Measurements from ENCODE around the gene PPP1R14C. TPM values are rescaled to one million over a fixed set of nuclear protein-coding genes. Genes with fewer than 3 reads are reported as not detected.

PPP1R14C gene, protein sequence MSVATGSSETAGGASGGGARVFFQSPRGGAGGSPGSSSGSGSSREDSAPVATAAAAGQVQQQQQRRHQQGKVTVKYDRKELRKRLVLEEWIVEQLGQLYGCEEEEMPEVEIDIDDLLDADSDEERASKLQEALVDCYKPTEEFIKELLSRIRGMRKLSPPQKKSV
- 38.1 and 58.3 TPM in 2 replicates for total RNA-seq

DNA sequence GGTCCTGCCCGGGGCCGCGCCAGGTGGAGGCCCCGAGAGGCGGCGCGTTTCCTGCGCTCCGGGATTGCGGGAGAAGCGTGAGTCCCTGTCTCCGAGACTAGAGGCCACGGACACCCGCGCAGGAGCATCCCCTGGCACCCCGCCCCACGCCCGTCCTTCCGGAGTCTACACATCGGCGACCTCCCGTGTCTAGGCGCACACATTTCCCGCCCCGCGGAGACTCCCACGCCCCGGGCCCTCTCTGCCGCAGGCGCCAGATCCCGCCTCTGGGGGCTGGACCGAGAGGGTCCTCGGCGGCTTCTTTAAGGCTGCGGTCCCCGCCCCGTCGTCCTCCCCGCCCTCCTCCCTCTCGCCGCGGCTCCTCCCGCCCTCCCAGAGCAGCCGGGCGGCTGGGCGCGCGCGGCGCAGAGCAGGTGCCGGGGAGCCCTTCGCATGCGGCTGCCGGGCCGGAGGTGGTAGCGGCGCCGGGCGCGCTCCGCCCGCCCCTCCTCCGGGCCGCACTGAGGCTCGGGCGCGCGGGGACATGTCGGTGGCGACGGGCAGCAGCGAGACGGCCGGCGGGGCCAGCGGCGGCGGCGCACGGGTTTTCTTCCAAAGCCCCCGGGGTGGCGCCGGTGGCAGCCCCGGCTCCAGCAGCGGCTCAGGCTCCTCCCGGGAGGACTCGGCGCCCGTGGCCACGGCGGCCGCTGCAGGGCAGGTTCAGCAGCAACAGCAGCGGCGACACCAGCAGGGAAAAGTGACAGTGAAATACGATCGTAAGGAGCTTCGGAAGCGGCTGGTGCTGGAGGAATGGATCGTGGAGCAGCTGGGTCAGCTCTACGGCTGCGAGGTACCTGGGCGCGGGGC is at the start of gene PPP1R14C:
PPP1R14C (plus strand) TSS at position 375 of the 846 bp plus-strand sequence; CDS start at position 524, 149 bp downstream.

Other genes starting within 250 kb of the PPP1R14C start
- 1.7 and 6.5 TPM in 2 replicates for gene RAET1E, start 244.9 kb upstream of the PPP1R14C start, total RNA-seq
- 7.6 and 20.4 TPM in 2 replicates for gene RAET1G, start 219.9 kb upstream of the PPP1R14C start, total RNA-seq
- 11.4 and 14.1 TPM in 2 replicates for gene ULBP2, start 201.0 kb upstream of the PPP1R14C start, total RNA-seq
- gene ULBP1, start 179.1 kb upstream of the PPP1R14C start, total RNA-seq = 1.3 and 2.8 TPM in 2 replicates
- 0.78 and 1.1 TPM in 2 replicates for gene RAET1L, start 117.5 kb upstream of the PPP1R14C start, total RNA-seq
- gene ULBP3, start 73.9 kb upstream of the PPP1R14C start, total RNA-seq = 4.5 and 4.6 TPM in 2 replicates
- not detected in 2 replicates for gene IYD, start 226.0 kb downstream of the PPP1R14C start, total RNA-seq